Adipose tissue (tissue), 3 donors: ENCODE data around the gene CACNA2D3. TPM values are rescaled to one million over a fixed set of nuclear protein-coding genes. Genes with fewer than 3 reads are reported as not detected.
"Not testable (repeated sequence)": the region's sequence is repeated elsewhere in the genome, so short reads cannot be mapped to it uniquely, and the experiment has no call there.

Experiments used
- H3K27ac ChIP-seq: one replicate; pipeline ENCODE4 v1.5.1; 2013; ENCODE audit warnings: low read depth, low read length
- WGBS, 3 donors: extraction: QIAGEN DNeasy Blood & Tissue Kit; methylation state at CpG; one replicate each; pipeline ENCODE4 v1.1.7; 2013; 5-methylcytosine and 5-hydroxymethylcytosine counted together
- polyA plus RNA-seq, 3 donors: library from polyadenylated mRNA; stranded (reverse); fragments of 200-250 nt; gene quantifications; one replicate each; pipeline ENCODE4 v1.2.3, GENCODE V29; 2013
- donor health status: healthy with polysubstance abuse.
- donor health status: Bipolar disorder and iron deficiency.
- donor health status: healthy.

The CACNA2D3 gene
- polyA plus RNA-seq, 3 donors = 0.08 to 3.0 (median 0.30) TPM

GRCh38 chr3:54965746-54966145 lies 843.4 kb downstream of the CACNA2D3 start:
- no peak overlapping the region for H3K27ac ChIP-seq
- WGBS, 3 donors = 75 to 88% (median 77%) methylated on average over 6 of the region's 6 CpGs

GRCh38 chr3:54966979-54967378 lies 844.6 kb downstream of the CACNA2D3 start:
- H3K27ac ChIP-seq = no peak overlapping the region
- WGBS, 3 donors = 32 to 79% (median 65%) methylated on average over 6 of the region's 6 CpGs

- 67 to 73% (median 67%) methylated on average over 1 of the region's 1 CpG for WGBS, 3 donors
- H3K27ac ChIP-seq = no peak overlapping the region
Measured at GRCh38 chr3:54967731-54968161, 845.4 kb downstream of the CACNA2D3 start.

- H3K27ac ChIP-seq = no peak overlapping the region
- WGBS, 3 donors = 83 to 90% (median 88%) methylated on average over 5 of the region's 5 CpGs
Measured at GRCh38 chr3:54968546-54969172, 846.3 kb downstream of the CACNA2D3 start.

GRCh38 chr3:54969652-54970051 lies 847.3 kb downstream of the CACNA2D3 start:
- no peak overlapping the region for H3K27ac ChIP-seq
- 81 to 97% (median 92%) methylated on average over 3 of the region's 3 CpGs for WGBS, 3 donors

- H3K27ac ChIP-seq = no peak overlapping the region
- WGBS, 3 donors = 21 to 70% (median 33%) methylated on average over 1 of the region's 1 CpG
Measured at GRCh38 chr3:54970895-54971294, 848.5 kb downstream of the CACNA2D3 start.

- WGBS, 3 donors = 88 to 96% (median 89%) methylated on average over 1 of the region's 1 CpG
- no peak overlapping the region for H3K27ac ChIP-seq
Measured at GRCh38 chr3:54977439-54977838, 855.1 kb downstream of the CACNA2D3 start.

GRCh38 chr3:54977946-54978345 lies 855.6 kb downstream of the CACNA2D3 start:
- 63 to 79% (median 72%) methylated on average over 4 of the region's 4 CpGs for WGBS, 3 donors
- not testable (repeated sequence) for H3K27ac ChIP-seq

- H3K27ac ChIP-seq = no peak overlapping the region
- WGBS, 3 donors = 89 to 94% (median 94%) methylated on average over 4 of the region's 4 CpGs
Measured at GRCh38 chr3:54982807-54983206, 860.5 kb downstream of the CACNA2D3 start.

GRCh38 chr3:54983266-54984099 lies 861.1 kb downstream of the CACNA2D3 start:
- 72 to 89% (median 84%) methylated on average over 5 of the region's 5 CpGs for WGBS, 3 donors
- no peak overlapping the region for H3K27ac ChIP-seq

- no peak overlapping the region for H3K27ac ChIP-seq
- 86 to 90% (median 88%) methylated on average over 4 of the region's 4 CpGs for WGBS, 3 donors
Measured at GRCh38 chr3:54985856-54986255, 863.5 kb downstream of the CACNA2D3 start.

GRCh38 chr3:54986294-54986693 lies 863.9 kb downstream of the CACNA2D3 start:
- no peak overlapping the region for H3K27ac ChIP-seq
- 73 to 84% (median 74%) methylated on average over 4 of the region's 4 CpGs for WGBS, 3 donors

GRCh38 chr3:54987719-54988118 lies 865.4 kb downstream of the CACNA2D3 start:
- no peak overlapping the region for H3K27ac ChIP-seq
- 55 to 77% (median 73%) methylated on average over 4 of the region's 4 CpGs for WGBS, 3 donors

GRCh38 chr3:54988302-54988837 lies 866.0 kb downstream of the CACNA2D3 start:
- 46 to 60% (median 53%) methylated on average over 4 of the region's 4 CpGs for WGBS, 3 donors
- H3K27ac ChIP-seq = no peak overlapping the region

- 30 to 65% (median 41%) methylated on average over 5 of the region's 5 CpGs for WGBS, 3 donors
- H3K27ac ChIP-seq = no peak overlapping the region
Measured at GRCh38 chr3:54988838-54989630, 866.7 kb downstream of the CACNA2D3 start.

GRCh38 chr3:54994111-54994513 lies 871.8 kb downstream of the CACNA2D3 start:
- no peak overlapping the region for H3K27ac ChIP-seq
- WGBS, 3 donors = 79 to 84% (median 79%) methylated on average over 5 of the region's 5 CpGs

- WGBS, 3 donors = 36 to 44% (median 38%) methylated on average over 5 of the region's 5 CpGs
- H3K27ac ChIP-seq = no peak overlapping the region
Measured at GRCh38 chr3:54999159-54999558, 876.8 kb downstream of the CACNA2D3 start.

- no peak overlapping the region for H3K27ac ChIP-seq
- 43 to 80% (median 75%) methylated on average over 3 of the region's 3 CpGs for WGBS, 3 donors
Measured at GRCh38 chr3:54999811-55000210, 877.5 kb downstream of the CACNA2D3 start.

- no peak overlapping the region for H3K27ac ChIP-seq
Measured at GRCh38 chr3:55000546-55000945, 878.2 kb downstream of the CACNA2D3 start.
